ENCODE data around the gene DRD4. TPM values are rescaled to one million over a fixed set of nuclear protein-coding genes. Genes with fewer than 3 reads are reported as not detected.

DRD4 gene
- polyA plus RNA-seq (2013, experiment 1 of 2): 0.10 TPM
- 0.18 TPM for polyA plus RNA-seq (2013, experiment 2 of 2)

DNA sequence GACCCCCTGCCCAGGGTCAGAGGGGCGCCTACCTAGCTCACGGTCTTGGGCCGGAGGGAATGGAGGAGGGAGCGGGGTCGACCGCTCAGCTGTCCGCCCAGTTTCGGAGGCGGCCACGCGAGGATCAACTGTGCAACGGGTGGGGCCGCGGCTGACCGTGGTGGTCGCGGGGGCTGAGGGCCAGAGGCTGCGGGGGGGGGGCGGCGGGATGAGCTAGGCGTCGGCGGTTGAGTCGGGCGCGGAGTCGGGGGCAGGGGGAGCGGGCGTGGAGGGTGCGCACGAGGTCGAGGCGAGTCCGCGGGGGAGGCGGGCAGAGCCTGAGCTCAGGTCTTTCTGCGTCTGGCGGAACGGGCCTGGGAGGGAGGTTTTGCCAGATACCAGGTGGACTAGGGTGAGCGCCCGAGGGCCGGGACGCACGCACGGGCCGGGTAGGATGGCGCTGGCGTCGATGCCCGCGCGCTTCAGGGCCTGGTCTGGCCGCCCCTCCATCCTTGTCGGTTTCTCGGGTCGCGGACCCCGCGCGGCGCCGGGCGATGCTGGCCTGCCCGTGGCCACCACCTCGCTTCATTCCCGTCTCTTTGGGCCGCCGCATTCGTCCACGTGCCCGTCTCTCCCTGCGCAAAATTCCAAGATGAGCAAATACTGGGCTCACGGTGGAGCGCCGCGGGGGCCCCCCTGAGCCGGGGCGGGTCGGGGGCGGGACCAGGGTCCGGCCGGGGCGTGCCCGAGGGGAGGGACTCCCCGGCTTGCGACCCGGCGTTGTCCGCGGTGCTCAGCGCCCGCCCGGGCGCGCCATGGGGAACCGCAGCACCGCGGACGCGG, at the start of gene DRD4:
TSS of gene DRD4 (plus strand) at position 759 of the 822 bp plus-strand sequence. CDS start at position 795, 36 bp downstream.
- Histone ChIP-seq H2BK15ac (replicated peaks; ENCODE audit: low read depth) (no peak within 1 kb of the TSS), H3K4me1 (ENCODE audit: control insufficient read depth, low read depth, low read length) (no peaks in the 10 kb centered on the region), H3K18ac (ENCODE audit: low read length) (no peak within 1 kb of the TSS), H3K4me3 (ENCODE audit: low read length) (no peak within 1 kb of the TSS), H3K4me2 (ENCODE audit: low read length) (peak within 1 kb of the TSS; percentile 9), H3K27ac (ENCODE audit: low read depth, low read length) (no peak within 1 kb of the TSS), H3K4ac (ENCODE audit: low read depth, low read length) (no peak within 1 kb of the TSS), H3K79me2 (ENCODE audit: control insufficient read depth, insufficient read depth, low read length) (no peaks in the 10 kb centered on the region), H3K9ac (ENCODE audit: low read length) (no peak within 1 kb of the TSS), H4K8ac (ENCODE audit: low read depth, low read length) (no peak within 1 kb of the TSS), H3K56ac (ENCODE audit: low read length) (peak within 1 kb of the TSS; percentile 42), H2AK5ac (ENCODE audit: low read length) (no peak within 1 kb of the TSS), H3K36me3 (ENCODE audit: control insufficient read depth, insufficient read depth, low read length) (no peaks in the 10 kb centered on the region), H2BK120ac (ENCODE audit: low read depth, low read length) (no peak within 1 kb of the TSS), H2BK5ac (ENCODE audit: low read length) (no peak within 1 kb of the TSS), H3K79me1 (ENCODE audit: low read length) (no peaks in the 10 kb centered on the region), H3K27me3 (ENCODE audit: insufficient read depth, low read length, poor library complexity) (peaks cover 20% of the 10 kb centered on the region), H4K5ac (ENCODE audit: low read length) (no peak within 1 kb of the TSS), H3K23ac (ENCODE audit: low read length) (peak within 1 kb of the TSS; percentile 89)
- no peak for DNase-seq
- no CpG with 5 or more reads among the region's 100 CpGs for WGBS (ENCODE audit: extremely low coverage, insufficient coverage, low lambda C conversion rate)

DNA sequence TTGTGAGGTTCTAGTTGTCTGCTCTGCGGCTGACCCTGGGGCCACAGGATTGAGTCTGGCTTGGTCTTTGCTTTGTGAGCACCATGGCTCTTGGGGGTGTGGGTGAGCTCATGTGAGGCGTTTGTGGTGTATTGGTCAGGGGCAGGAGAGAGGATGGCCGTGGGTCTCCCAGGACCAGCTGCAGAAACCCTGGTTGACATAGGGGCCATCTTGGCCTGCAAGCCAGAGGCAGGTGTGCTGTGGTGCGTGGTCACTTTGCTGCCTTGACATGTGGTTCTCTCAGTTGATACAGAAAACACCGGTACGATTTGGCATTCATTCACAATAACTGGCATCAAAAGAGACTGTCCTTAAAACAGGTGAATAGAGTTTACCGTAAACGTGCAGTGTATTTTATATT, 49.5 kb upstream of the DRD4 start:
- no peak overlapping the region for H2BK5ac ChIP-seq (ENCODE audit: low read length)
- no peak overlapping the region for H3K56ac ChIP-seq (ENCODE audit: low read length)
- H3K4ac ChIP-seq (ENCODE audit: low read depth, low read length): no peak overlapping the region
- no peak for DNase-seq
- H4K5ac ChIP-seq (ENCODE audit: low read length): no peak overlapping the region
- no peaks in the 10 kb centered on the region for H3K27me3 ChIP-seq (ENCODE audit: insufficient read depth, low read length, poor library complexity)
- no peak overlapping the region for H2AK5ac ChIP-seq (ENCODE audit: low read length)
- H3K79me2 ChIP-seq (ENCODE audit: control insufficient read depth, insufficient read depth, low read length): no peaks in the 10 kb centered on the region
- peaks cover 12% of the 10 kb centered on the region for H3K79me1 ChIP-seq (ENCODE audit: low read length)
- WGBS (ENCODE audit: extremely low coverage, insufficient coverage, low lambda C conversion rate): no CpG with 5 or more reads among the region's 8 CpGs
- H3K4me1 ChIP-seq (ENCODE audit: control insufficient read depth, low read depth, low read length): no peaks in the 10 kb centered on the region
- no peak overlapping the region for H3K27ac ChIP-seq (ENCODE audit: low read depth, low read length)
- no peak overlapping the region for H3K4me3 ChIP-seq (ENCODE audit: low read length)
- H3K4me2 ChIP-seq (ENCODE audit: low read length): no peak overlapping the region
- peaks cover 29% of the 10 kb centered on the region for H3K36me3 ChIP-seq (ENCODE audit: control insufficient read depth, insufficient read depth, low read length)
- no peak overlapping the region for H2BK120ac ChIP-seq (ENCODE audit: low read depth, low read length)
- H3K9ac ChIP-seq (ENCODE audit: low read length): no peak overlapping the region
- H3K23ac ChIP-seq (ENCODE audit: low read length): no peak overlapping the region
- H4K8ac ChIP-seq (ENCODE audit: low read depth, low read length): no peak overlapping the region
- no peak overlapping the region for H2BK15ac ChIP-seq (replicated peaks; ENCODE audit: low read depth)
- no peak overlapping the region for H3K18ac ChIP-seq (ENCODE audit: low read length)

DNA sequence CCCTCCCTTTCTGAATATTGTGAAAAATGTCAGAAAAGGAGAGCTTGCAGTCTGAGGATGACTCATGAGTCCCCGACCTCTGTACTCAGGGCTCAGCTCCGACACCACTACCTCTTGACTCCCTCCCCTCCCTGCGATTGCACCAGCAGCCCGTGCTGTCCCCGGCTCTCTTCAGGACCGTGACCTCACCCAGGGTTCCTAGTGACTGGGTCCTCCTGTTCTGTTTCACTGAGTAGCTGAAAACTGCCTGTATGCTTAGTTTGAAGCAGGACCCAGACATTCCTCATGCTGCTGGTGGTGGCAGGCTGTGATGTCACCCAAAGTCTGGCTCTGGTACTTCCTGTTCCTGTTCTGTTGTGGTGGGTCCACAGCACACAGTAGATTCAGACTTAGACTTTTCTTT, 49.1 kb upstream of the DRD4 start:
- DNase-seq: peak; percentile 43
- no CpG with 5 or more reads among the region's 6 CpGs for WGBS (ENCODE audit: extremely low coverage, insufficient coverage, low lambda C conversion rate)
- no peak overlapping the region for H4K5ac ChIP-seq (ENCODE audit: low read length)
- H3K79me2 ChIP-seq (ENCODE audit: control insufficient read depth, insufficient read depth, low read length): no peaks in the 10 kb centered on the region
- H3K79me1 ChIP-seq (ENCODE audit: low read length): peaks cover 12% of the 10 kb centered on the region
- no peak overlapping the region for H3K4me3 ChIP-seq (ENCODE audit: low read length)
- H3K4me1 ChIP-seq (ENCODE audit: control insufficient read depth, low read depth, low read length): no peaks in the 10 kb centered on the region
- H3K4ac ChIP-seq (ENCODE audit: low read depth, low read length): no peak overlapping the region
- peaks cover 30% of the 10 kb centered on the region for H3K36me3 ChIP-seq (ENCODE audit: control insufficient read depth, insufficient read depth, low read length)
- H3K9ac ChIP-seq (ENCODE audit: low read length): no peak overlapping the region
- H3K23ac ChIP-seq (ENCODE audit: low read length): no peak overlapping the region
- H3K27ac ChIP-seq (ENCODE audit: low read depth, low read length): no peak overlapping the region
- no peak overlapping the region for H2BK5ac ChIP-seq (ENCODE audit: low read length)
- H3K18ac ChIP-seq (ENCODE audit: low read length): no peak overlapping the region
- no peak overlapping the region for H3K56ac ChIP-seq (ENCODE audit: low read length)
- H3K4me2 ChIP-seq (ENCODE audit: low read length): no peak overlapping the region
- H2AK5ac ChIP-seq (ENCODE audit: low read length): no peak overlapping the region
- H3K27me3 ChIP-seq (ENCODE audit: insufficient read depth, low read length, poor library complexity): no peaks in the 10 kb centered on the region
- H2BK120ac ChIP-seq (ENCODE audit: low read depth, low read length): no peak overlapping the region
- H4K8ac ChIP-seq (ENCODE audit: low read depth, low read length): no peak overlapping the region
- no peak overlapping the region for H2BK15ac ChIP-seq (replicated peaks; ENCODE audit: low read depth)

DNA sequence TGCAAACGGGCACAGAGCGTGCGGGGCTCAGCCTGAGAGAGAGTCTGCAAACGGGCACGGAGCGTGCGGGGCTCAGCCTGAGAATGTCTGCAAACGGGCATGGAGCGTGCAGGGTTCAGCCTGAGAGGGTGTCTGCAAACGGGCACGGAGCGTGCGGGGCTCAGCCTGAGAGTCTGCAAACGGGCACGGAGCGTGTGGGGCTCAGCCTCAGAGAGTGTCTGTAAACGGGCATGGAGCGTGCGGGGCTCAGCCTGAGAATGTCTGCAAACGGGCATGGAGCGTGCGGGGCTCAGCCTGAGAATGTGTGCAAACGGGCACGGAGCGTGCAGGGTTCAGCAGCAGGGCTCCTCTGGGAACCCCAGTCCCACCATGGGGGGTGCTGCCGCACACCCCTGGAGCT, 47.3 kb upstream of the DRD4 start:
- H4K8ac ChIP-seq (ENCODE audit: low read depth, low read length): no peak overlapping the region
- no peak overlapping the region for H3K18ac ChIP-seq (ENCODE audit: low read length)
- H2BK15ac ChIP-seq (replicated peaks; ENCODE audit: low read depth): no peak overlapping the region
- H3K56ac ChIP-seq (ENCODE audit: low read length): no peak overlapping the region
- no peak for DNase-seq
- H4K5ac ChIP-seq (ENCODE audit: low read length): no peak overlapping the region
- H2BK120ac ChIP-seq (ENCODE audit: low read depth, low read length): no peak overlapping the region
- H3K23ac ChIP-seq (ENCODE audit: low read length): no peak overlapping the region
- WGBS (ENCODE audit: extremely low coverage, insufficient coverage, low lambda C conversion rate): no CpG with 5 or more reads among the region's 26 CpGs
- H3K36me3 ChIP-seq (ENCODE audit: control insufficient read depth, insufficient read depth, low read length): peaks cover 36% of the 10 kb centered on the region
- H3K27ac ChIP-seq (ENCODE audit: low read depth, low read length): no peak overlapping the region
- no peaks in the 10 kb centered on the region for H3K27me3 ChIP-seq (ENCODE audit: insufficient read depth, low read length, poor library complexity)
- peaks cover 10% of the 10 kb centered on the region for H3K79me1 ChIP-seq (ENCODE audit: low read length)
- H3K4me1 ChIP-seq (ENCODE audit: control insufficient read depth, low read depth, low read length): no peaks in the 10 kb centered on the region
- no peak overlapping the region for H3K9ac ChIP-seq (ENCODE audit: low read length)
- no peak overlapping the region for H3K4me3 ChIP-seq (ENCODE audit: low read length)
- no peak overlapping the region for H3K4me2 ChIP-seq (ENCODE audit: low read length)
- H2AK5ac ChIP-seq (ENCODE audit: low read length): no peak overlapping the region
- H3K79me2 ChIP-seq (ENCODE audit: control insufficient read depth, insufficient read depth, low read length): no peaks in the 10 kb centered on the region
- H2BK5ac ChIP-seq (ENCODE audit: low read length): no peak overlapping the region
- no peak overlapping the region for H3K4ac ChIP-seq (ENCODE audit: low read depth, low read length)

DNA sequence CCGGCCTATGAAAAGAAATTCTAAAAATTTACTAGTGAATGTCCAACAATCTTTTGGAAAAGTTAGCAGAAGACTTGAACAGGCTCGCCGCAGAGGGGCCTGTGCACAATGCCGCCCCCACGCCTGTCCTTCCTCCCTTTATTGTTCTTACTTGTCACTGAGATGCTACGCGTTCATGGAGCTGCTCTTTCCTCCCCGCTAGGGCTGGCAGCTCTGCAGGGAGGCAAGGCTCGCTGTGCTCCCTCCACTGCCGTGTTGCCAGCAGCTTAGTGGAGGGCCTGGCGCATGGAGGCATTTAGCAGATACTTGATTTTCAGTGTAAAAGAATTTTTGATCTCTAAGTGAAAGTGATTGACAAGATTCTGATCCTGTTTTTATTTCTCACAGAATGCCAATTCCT, 46.1 kb upstream of the DRD4 start:
- WGBS (ENCODE audit: extremely low coverage, insufficient coverage, low lambda C conversion rate): no CpG with 5 or more reads among the region's 11 CpGs
- H3K27ac ChIP-seq (ENCODE audit: low read depth, low read length): no peak overlapping the region
- no peaks in the 10 kb centered on the region for H3K79me2 ChIP-seq (ENCODE audit: control insufficient read depth, insufficient read depth, low read length)
- no peak overlapping the region for H3K4me2 ChIP-seq (ENCODE audit: low read length)
- no peaks in the 10 kb centered on the region for H3K4me1 ChIP-seq (ENCODE audit: control insufficient read depth, low read depth, low read length)
- no peak overlapping the region for H3K18ac ChIP-seq (ENCODE audit: low read length)
- H2BK5ac ChIP-seq (ENCODE audit: low read length): no peak overlapping the region
- H3K9ac ChIP-seq (ENCODE audit: low read length): no peak overlapping the region
- no peak overlapping the region for H3K56ac ChIP-seq (ENCODE audit: low read length)
- H3K79me1 ChIP-seq (ENCODE audit: low read length): peaks cover 12% of the 10 kb centered on the region
- no peak overlapping the region for H2BK15ac ChIP-seq (replicated peaks; ENCODE audit: low read depth)
- no peak overlapping the region for H3K4ac ChIP-seq (ENCODE audit: low read depth, low read length)
- no peak overlapping the region for H4K5ac ChIP-seq (ENCODE audit: low read length)
- H4K8ac ChIP-seq (ENCODE audit: low read depth, low read length): no peak overlapping the region
- H3K4me3 ChIP-seq (ENCODE audit: low read length): no peak overlapping the region
- H3K23ac ChIP-seq (ENCODE audit: low read length): no peak overlapping the region
- H3K27me3 ChIP-seq (ENCODE audit: insufficient read depth, low read length, poor library complexity): no peaks in the 10 kb centered on the region
- DNase-seq: no peak
- peaks cover 38% of the 10 kb centered on the region for H3K36me3 ChIP-seq (ENCODE audit: control insufficient read depth, insufficient read depth, low read length)
- H2AK5ac ChIP-seq (ENCODE audit: low read length): no peak overlapping the region
- H2BK120ac ChIP-seq (ENCODE audit: low read depth, low read length): no peak overlapping the region

Data from mesendoderm (in vitro differentiated cells).